HEK293 (cell line): Measurements from ENCODE around the gene NIPAL3.

Experiments used
- CTCF ChIA-PET: fragments of 350-600 bp; formaldehyde crosslinking; extraction: SDS; loops from one replicate; lab custom pipeline; 2021; ENCODE audit warnings: antibody characterized with exemption; lab: Yijun Ruan, JAX
- POLR2A ChIA-PET: fragments of 300-600 bp; formaldehyde crosslinking; extraction: SDS; loops from one replicate; lab custom pipeline; 2020; ENCODE audit warnings: antibody characterized with exemption, inconsistent platforms; lab: Yijun Ruan, JAX
- H3K27ac ChIP-seq: fragments of 200-500 bp; sonication (Bioruptor generic); 2 replicates; pipeline ENCODE4 v1.5.1; 2014; ENCODE audit warnings: low read depth, low read length, control low read depth, inconsistent platforms; ENCODE audit errors: extremely low read depth
- H3K36me3 ChIP-seq, 2 experiments: fragments of 200-500 bp in 1 of 2; sonication (Bioruptor generic) in 1 of 2; 1 replicate in 1 of 2; 2 replicates in 1 of 2; pipeline ENCODE4 v1.5.1; 2014 to 2017; ENCODE audit warnings: inconsistent platforms in 2 of 2, low read length in 2 of 2; ENCODE audit not compliant: control insufficient read depth in 2 of 2, insufficient read depth in 1 of 2
- H3K4me1 ChIP-seq: fragments of 200-500 bp; sonication (Bioruptor generic); 2 replicates; pipeline ENCODE4 v1.5.1; 2014; ENCODE audit warnings: mild to moderate bottlenecking, low read length, inconsistent platforms; ENCODE audit not compliant: control insufficient read depth, insufficient read depth
- H3K4me3 ChIP-seq: 2 replicates; pipeline ENCODE4 v1.5.1; 2011; ENCODE audit warnings: low read depth, mild to moderate bottlenecking, control low read depth, low read length, moderate library complexity
- H3K9me3 ChIP-seq: fragments of 200-500 bp; sonication (Bioruptor generic); 2 replicates; pipeline ENCODE4 v1.5.1; 2014; ENCODE audit warnings: low read depth, low read length, inconsistent platforms; ENCODE audit not compliant: control insufficient read depth, insufficient read depth
- GFI1B ChIP-seq: fragments of 450-650 bp; formaldehyde crosslinking; IDR thresholded peaks from 2 replicates; pipeline ENCODE4 v1.5.1; 2016; ENCODE audit warnings: missing biosample characterization, missing genetic modification characterization
- HIC1 ChIP-seq: fragments of 450-650 bp; formaldehyde crosslinking; IDR thresholded peaks from 2 replicates; pipeline ENCODE4 v1.5.1; 2016; ENCODE audit warnings: missing biosample characterization, missing genetic modification characterization
- HOXD13 ChIP-seq: sonication (generic); formaldehyde crosslinking; IDR thresholded peaks from 2 replicates; pipeline ENCODE4 v1.8.0; 2022; ENCODE audit warnings: missing genetic modification reagents, borderline replicate concordance
- KLF10 ChIP-seq: fragments of 450-650 bp; IDR thresholded peaks from 2 replicates; pipeline ENCODE4 v1.5.1; 2018; ENCODE audit warnings: missing biosample characterization, mild to moderate bottlenecking, missing genetic modification characterization
- KLF17 ChIP-seq: fragments of 450-650 bp; formaldehyde crosslinking; IDR thresholded peaks from 2 replicates; pipeline ENCODE4 v1.5.1; 2016; ENCODE audit warnings: missing biosample characterization, missing genetic modification characterization
- PRDM2 ChIP-seq: fragments of 450-650 bp; formaldehyde crosslinking; IDR thresholded peaks from 2 replicates; pipeline ENCODE4 v1.5.1; 2016; ENCODE audit warnings: missing biosample characterization, missing genetic modification characterization, borderline replicate concordance
- YY2 ChIP-seq: fragments of 450-650 bp; formaldehyde crosslinking; IDR thresholded peaks from 2 replicates; pipeline ENCODE4 v1.5.1; 2016; ENCODE audit warnings: missing biosample characterization, missing genetic modification characterization
- ZBTB1 ChIP-seq: fragments of 450-650 bp; formaldehyde crosslinking; IDR thresholded peaks from 2 replicates; pipeline ENCODE4 v1.5.1; 2016; ENCODE audit warnings: missing biosample characterization, missing genetic modification characterization
- ZBTB20 ChIP-seq: fragments of 450-650 bp; formaldehyde crosslinking; IDR thresholded peaks from 2 replicates; pipeline ENCODE4 v1.5.1; 2016; ENCODE audit warnings: missing biosample characterization, missing genetic modification characterization
- ZFP37 ChIP-seq: fragments of 450-650 bp; formaldehyde crosslinking; IDR thresholded peaks from 2 replicates; pipeline ENCODE4 v1.5.1; 2016; ENCODE audit warnings: missing biosample characterization, missing genetic modification characterization
- ZNF10 ChIP-seq: fragments of 450-650 bp; formaldehyde crosslinking; IDR thresholded peaks from 2 replicates; pipeline ENCODE4 v1.5.1; 2017; ENCODE audit warnings: missing biosample characterization, missing genetic modification characterization
- ZNF121 ChIP-seq: fragments of 450-650 bp; formaldehyde crosslinking; IDR thresholded peaks from 2 replicates; pipeline ENCODE4 v1.5.1; 2016; ENCODE audit warnings: missing biosample characterization, missing genetic modification characterization
- ZNF155 ChIP-seq: fragments of 450-650 bp; formaldehyde crosslinking; IDR thresholded peaks from 2 replicates; pipeline ENCODE4 v1.5.1; 2016; ENCODE audit warnings: missing biosample characterization, missing genetic modification characterization
- ZNF24 ChIP-seq: fragments of 450-650 bp; formaldehyde crosslinking; IDR thresholded peaks from 2 replicates; pipeline ENCODE4 v1.5.1; 2016; ENCODE audit warnings: missing biosample characterization, missing genetic modification characterization
- ZNF26 ChIP-seq: fragments of 450-650 bp; formaldehyde crosslinking; IDR thresholded peaks from 2 replicates; pipeline ENCODE4 v1.5.1; 2016; ENCODE audit warnings: missing biosample characterization, missing genetic modification characterization
- ZNF341 ChIP-seq: fragments of 450-650 bp; formaldehyde crosslinking; IDR thresholded peaks from 2 replicates; pipeline ENCODE4; 2016; ENCODE audit warnings: low read depth, missing biosample characterization, missing genetic modification characterization
- ZNF366 ChIP-seq: fragments of 450-650 bp; formaldehyde crosslinking; conservative IDR thresholded peaks from 2 replicates; pipeline ENCODE4 v1.5.1; 2016; ENCODE audit warnings: missing biosample characterization, missing genetic modification characterization
- ZNF391 ChIP-seq: fragments of 450-650 bp; formaldehyde crosslinking; IDR thresholded peaks from 2 replicates; pipeline ENCODE4 v1.5.1; 2016; ENCODE audit warnings: low read depth, missing biosample characterization, missing genetic modification characterization, borderline replicate concordance
- ZNF394 ChIP-seq: fragments of 450-650 bp; formaldehyde crosslinking; IDR thresholded peaks from 2 replicates; pipeline ENCODE4 v1.5.1; 2016; ENCODE audit warnings: missing biosample characterization, missing genetic modification characterization, mild to moderate bottlenecking, moderate library complexity, borderline replicate concordance
- ZNF510 ChIP-seq: fragments of 450-650 bp; formaldehyde crosslinking; IDR thresholded peaks from 2 replicates; pipeline ENCODE4 v1.5.1; 2018; ENCODE audit warnings: mild to moderate bottlenecking, missing genetic modification characterization, missing biosample characterization; ENCODE audit not compliant: insufficient replicate concordance
- ZNF514 ChIP-seq: fragments of 450-650 bp; formaldehyde crosslinking; IDR thresholded peaks from 2 replicates; pipeline ENCODE4 v1.5.1; 2016; ENCODE audit warnings: missing biosample characterization, missing genetic modification characterization
- ZNF548 ChIP-seq: fragments of 450-650 bp; formaldehyde crosslinking; IDR thresholded peaks from 2 replicates; pipeline ENCODE4 v1.5.1; 2016; ENCODE audit warnings: missing biosample characterization, missing genetic modification characterization
- ZNF555 ChIP-seq: fragments of 450-650 bp; formaldehyde crosslinking; conservative IDR thresholded peaks from 2 replicates; pipeline ENCODE4 v1.5.1; 2017; ENCODE audit warnings: missing biosample characterization, mild to moderate bottlenecking, missing genetic modification characterization, inconsistent platforms
- ZNF571 ChIP-seq: fragments of 450-650 bp; formaldehyde crosslinking; IDR thresholded peaks from 2 replicates; pipeline ENCODE4 v1.5.0; 2017; ENCODE audit warnings: missing biosample characterization, missing genetic modification characterization
- ZNF585B ChIP-seq: fragments of 450-650 bp; formaldehyde crosslinking; IDR thresholded peaks from 2 replicates; pipeline ENCODE4 v1.5.1; 2016; ENCODE audit warnings: missing biosample characterization, missing genetic modification characterization
- ZNF600 ChIP-seq: fragments of 450-650 bp; formaldehyde crosslinking; IDR thresholded peaks from 2 replicates; pipeline ENCODE4 v1.5.1; 2016; ENCODE audit warnings: missing biosample characterization, missing genetic modification characterization
- ZNF658 ChIP-seq: fragments of 450-650 bp; formaldehyde crosslinking; IDR thresholded peaks from 2 replicates; pipeline ENCODE4; 2016; ENCODE audit warnings: missing biosample characterization, missing genetic modification characterization
- ZNF660 ChIP-seq: fragments of 450-650 bp; IDR thresholded peaks from 2 replicates; pipeline ENCODE4 v1.5.1; 2018; ENCODE audit warnings: missing biosample characterization, mild to moderate bottlenecking, missing genetic modification characterization
- ZNF776 ChIP-seq: fragments of 450-650 bp; formaldehyde crosslinking; IDR thresholded peaks from 2 replicates; pipeline ENCODE4 v1.5.0; 2017; ENCODE audit warnings: missing biosample characterization, missing genetic modification characterization, borderline replicate concordance
- ZNF785 ChIP-seq: fragments of 450-650 bp; formaldehyde crosslinking; IDR thresholded peaks from 2 replicates; pipeline ENCODE4 v1.5.1; 2016; ENCODE audit warnings: missing biosample characterization, missing genetic modification characterization
- ZNF830 ChIP-seq: fragments of 450-650 bp; IDR thresholded peaks from 2 replicates; pipeline ENCODE4 v1.5.0; 2018; ENCODE audit warnings: missing biosample characterization, missing genetic modification characterization, low read depth, mild to moderate bottlenecking, moderate library complexity

NIPAL3 gene

GRCh38 chr1:24373044-24373443 is 42.6 kb upstream of the NIPAL3 start:
- ChIA-PET CTCF (interaction anchor here (0.7 to 1.5 kb wide), 6 partner anchors 12 to 173 kb away, joined by 3 to 7 read pairs (median 4); no protein-coding TSS in a partner anchor), POLR2A (no interaction called here)

GRCh38 chr1:24373710-24374109 is 41.9 kb upstream of the NIPAL3 start:
- H3K4me1 ChIP-seq: no peaks in the 10 kb centered on the region
- H3K27ac ChIP-seq: no peak overlapping the region
- H3K9me3 ChIP-seq: no peaks in the 10 kb centered on the region
- no peak overlapping the region for H3K4me3 ChIP-seq
- POLR2A ChIA-PET: no interaction called here
- CTCF ChIA-PET: interaction anchor here (0.6 to 1.5 kb wide), 4 partner anchors 11 to 173 kb away, joined by 3 to 7 read pairs (median 5); no protein-coding TSS in a partner anchor
- peaks cover 1 to 47% of the 10 kb centered on the region in 2 experiments; a peak in 2 of 3 replicates for H3K36me3 ChIP-seq
- TF ChIP-seq PRDM2: no peak
- no peak for TF ChIP-seq ZNF510
- TF ChIP-seq HIC1 (tag by site-specific recombination): no peak
- no peak for TF ChIP-seq ZNF660
- TF ChIP-seq ZNF830: no peak
- TF ChIP-seq HOXD13 (CRISPR knock-in tag): no peak
- TF ChIP-seq ZNF24 (tag by site-specific recombination): no peak
- TF ChIP-seq ZNF658 (tag by site-specific recombination): no peak
- TF ChIP-seq ZNF366: no peak
- no peak for TF ChIP-seq ZNF394
- no peak for TF ChIP-seq ZFP37 (tag by site-specific recombination)
- no peak for TF ChIP-seq ZNF155 (tag by site-specific recombination)

More at GRCh38 chr1:24373044-24373443, 42.6 kb upstream of the NIPAL3 start:
- no peak overlapping the region for H3K27ac ChIP-seq
- TF ChIP-seq ZNF26 (tag by site-specific recombination) (no peak), ZBTB1 (tag by site-specific recombination) (no peak), ZNF341 (tag by site-specific recombination) (no peak), YY2 (tag by site-specific recombination) (no peak), ZNF121 (tag by site-specific recombination) (no peak), ZNF776 (tag by site-specific recombination) (no peak), ZNF391 (no peak), GFI1B (tag by site-specific recombination) (no peak), ZNF555 (no peak), KLF17 (tag by site-specific recombination) (no peak), ZNF571 (tag by site-specific recombination) (no peak), ZNF600 (tag by site-specific recombination) (no peak), KLF10 (tag by site-specific recombination) (no peak), ZNF785 (tag by site-specific recombination) (no peak), ZNF10 (tag by site-specific recombination) (no peak), ZNF585B (tag by site-specific recombination) (no peak), ZNF514 (tag by site-specific recombination) (no peak), ZBTB20 (no peak), ZNF548 (tag by site-specific recombination) (no peak)
- H3K36me3 ChIP-seq: peaks cover 3 to 49% of the 10 kb centered on the region in 2 experiments; a peak in 2 of 3 replicates
- no peaks in the 10 kb centered on the region for H3K9me3 ChIP-seq
- H3K4me1 ChIP-seq: no peaks in the 10 kb centered on the region
- no peak overlapping the region for H3K4me3 ChIP-seq
